GM12878 (cell line): ENCODE data around the gene PCSK5. TPM values are rescaled to one million over a fixed set of nuclear protein-coding genes. Genes with fewer than 3 reads are reported as not detected.

Experiments
- ATAC-seq: fragments of 200-7000 bp; cut with Tn5 transposase; 3 replicates; pipeline ENCODE4 v1.9.1; 2020; ENCODE audit warnings: mild to moderate bottlenecking, moderate library complexity
- BruUV-seq: library from RNA; stranded (reverse); fragments of 400-500 nt; replicated peaks from 2 replicates; lab custom pipeline; 2021; lab: Mats Ljungman, UMichigan
- CTCF ChIA-PET: fragments of 300-600 bp; sonication (Branson Sonifier 250); formaldehyde crosslinking; extraction: SDS; loops from one replicate; lab custom pipeline; 2021; ENCODE audit warnings: inconsistent platforms; lab: Yijun Ruan, JAX
- POLR2A ChIA-PET: fragments of 350-600 bp; formaldehyde crosslinking; extraction: SDS; loops from one replicate; lab custom pipeline; 2021; ENCODE audit warnings: inconsistent platforms; lab: Charles Lee
- RAD21 ChIA-PET: fragments of 300-600 bp; sonication (Branson Sonifier 250); formaldehyde crosslinking; loops from one replicate; lab custom pipeline; 2023; ENCODE audit warnings: antibody characterized with exemption; ENCODE audit not compliant: unreplicated experiment; lab: Charles Lee
- SMC1A ChIA-PET: fragments of 300-600 bp; sonication (Branson Sonifier 250); formaldehyde crosslinking; loops from one replicate; lab custom pipeline; 2023; ENCODE audit not compliant: unreplicated experiment, uncharacterized antibody; lab: Charles Lee
- DNase-seq: peaks from one replicate; pipeline ENCODE4 v3.0.0-alpha.2; 2011; ENCODE audit warnings: low read depth, low spot score
- FAIRE-seq: peaks from 3 replicates; lab custom pipeline; 2011; peaks lifted over from hg19 to GRCh38; lab: Jason Lieb, UNC
- H2AFZ ChIP-seq: 2 replicates; pipeline ENCODE4 v1.6.0; 2011; ENCODE audit warnings: low read depth, low read length, control low read depth; ENCODE audit not compliant: control insufficient read depth
- H3K27ac ChIP-seq: 2 replicates; pipeline ENCODE4 v1.5.1; 2011; ENCODE audit warnings: control low read depth; ENCODE audit not compliant: control insufficient read depth, insufficient read depth
- H3K27me3 ChIP-seq, 2 experiments: replicated peaks in 1 of 2; 2 replicates each; pipeline versions ENCODE4 v1.6.0 to v1.6.1; 2011; ENCODE audit warnings: low read length in 1 of 2; ENCODE audit not compliant: control insufficient read depth in 2 of 2, insufficient read depth in 2 of 2
- H3K36me3 ChIP-seq, 2 experiments: 2 replicates each; pipeline ENCODE4 v1.5.1; 2011; ENCODE audit warnings: low read length in 1 of 2; ENCODE audit not compliant: control insufficient read depth in 2 of 2, insufficient read depth in 2 of 2
- H3K4me1 ChIP-seq: 2 replicates; pipeline ENCODE4 v1.6.1; 2011; ENCODE audit warnings: mild to moderate bottlenecking, low read length, moderate library complexity, mixed read lengths; ENCODE audit not compliant: control insufficient read depth, insufficient read depth
- H3K4me2 ChIP-seq: 2 replicates; pipeline ENCODE4 v1.6.0; 2011; ENCODE audit warnings: control low read depth; ENCODE audit not compliant: control insufficient read depth, insufficient read depth
- H3K4me3 ChIP-seq: fragments of 200-600 bp; sonication (generic); 2 replicates; pipeline ENCODE4 v1.5.1; 2016
- H3K79me2 ChIP-seq: 2 replicates; pipeline ENCODE4 v1.6.0; 2011; ENCODE audit warnings: low read length; ENCODE audit not compliant: control insufficient read depth, insufficient read depth
- H3K9ac ChIP-seq: 2 replicates; pipeline ENCODE4 v1.8.0; 2011; ENCODE audit warnings: low read length, control low read depth, mixed read lengths; ENCODE audit not compliant: control insufficient read depth, insufficient read depth
- H3K9me3 ChIP-seq: replicated peaks from 3 replicates; pipeline ENCODE4 v1.5.1; 2011; ENCODE audit warnings: mild to moderate bottlenecking, low read length; ENCODE audit not compliant: control insufficient read depth, insufficient read depth
- H4K20me1 ChIP-seq: 2 replicates; pipeline ENCODE4 v1.6.0; 2011; ENCODE audit not compliant: control insufficient read depth, insufficient read depth
- ATF2 ChIP-seq: IDR thresholded peaks from 2 replicates; pipeline ENCODE4 v1.6.1; 2012; ENCODE audit warnings: low read length, inconsistent platforms
- ATF7 ChIP-seq: fragments of 450-650 bp; IDR thresholded peaks from 2 replicates; pipeline ENCODE4 v1.6.1; 2016; ENCODE audit warnings: low read depth, mild to moderate bottlenecking
- BHLHE40 ChIP-seq, 2 experiments: fragments of 450-650 bp in 1 of 2; IDR thresholded peaks; 2 replicates each; pipeline ENCODE4 v1.6.1; 2011 to 2017; ENCODE audit warnings: low read depth in 2 of 2, borderline replicate concordance in 1 of 2, improper control_type of control experiment in 1 of 2, low read length in 1 of 2, mild to moderate bottlenecking in 1 of 2
- BMI1 ChIP-seq: fragments of 450-650 bp; IDR thresholded peaks from 2 replicates; pipeline ENCODE4 v1.6.1; 2016; ENCODE audit warnings: mild to moderate bottlenecking, moderate library complexity, borderline replicate concordance
- EP300 ChIP-seq, 2 experiments: fragments of 150-350 bp in 1 of 2; IDR thresholded peaks; 2 replicates each; pipeline ENCODE4 v1.6.1; 2011 to 2012; ENCODE audit warnings: low read depth in 2 of 2, low read length in 2 of 2, borderline replicate concordance in 1 of 2, improper control_type of control experiment in 1 of 2, inconsistent platforms in 1 of 2; ENCODE audit not compliant: control insufficient read depth in 1 of 2
- HDAC6 ChIP-seq: fragments of 200-600 bp; sonication (generic); IDR thresholded peaks from one replicate; pipeline ENCODE4 v1.8.0; 2017; ENCODE audit warnings: antibody characterized with exemption; ENCODE audit not compliant: unreplicated experiment
- POLR2A ChIP-seq: IDR thresholded peaks from 2 replicates; pipeline ENCODE4 v1.6.1; 2011; ENCODE audit warnings: low read depth, mild to moderate bottlenecking, low read length
- PRDM15 ChIP-seq: fragments of 450-650 bp; formaldehyde crosslinking; IDR thresholded peaks from 2 replicates; pipeline ENCODE4 v1.4.0; 2020; ENCODE audit warnings: mild to moderate bottlenecking, moderate library complexity
- RELA ChIP-seq: fragments of 450-650 bp; IDR thresholded peaks from 2 replicates; pipeline ENCODE4 v1.8.0; 2014; ENCODE audit warnings: borderline replicate concordance; ENCODE audit not compliant: partially characterized antibody
- SMAD5 ChIP-seq: IDR thresholded peaks from 2 replicates; pipeline ENCODE4 v1.6.1; 2016; ENCODE audit warnings: antibody characterized with exemption, low read depth
- SRF ChIP-seq, 2 experiments: IDR thresholded peaks; 2 replicates each; pipeline ENCODE4 v1.6.1; 2011; ENCODE audit warnings: low read depth in 2 of 2, low read length in 2 of 2, mild to moderate bottlenecking in 1 of 2, moderate library complexity in 1 of 2
- SUPT20H ChIP-seq: IDR thresholded peaks from 2 replicates; pipeline ENCODE4 v1.6.1; 2011; ENCODE audit warnings: low read depth, mild to moderate bottlenecking, low read length, moderate library complexity, borderline replicate concordance; ENCODE audit not compliant: control insufficient read depth
- TAF1 ChIP-seq: IDR thresholded peaks from 2 replicates; pipeline ENCODE4 v1.6.1; 2011; ENCODE audit warnings: mild to moderate bottlenecking, low read depth, low read length, borderline replicate concordance
- ZBTB33 ChIP-seq: fragments of 450-650 bp; IDR thresholded peaks from 2 replicates; pipeline ENCODE4 v1.6.1; 2017; ENCODE audit warnings: mild to moderate bottlenecking
- in situ Hi-C: fragments of 300-500 bp; cut with MboI; formaldehyde crosslinking; loops from 9 replicates; pipeline ENCODE4 v1.14.3; 2018; ENCODE audit warnings: mixed read lengths
- intact Hi-C: fragments of 100-400 bp; cut with micrococcal nuclease; formaldehyde crosslinking; loops from one replicate; pipeline ENCODE4 v1.14.2; 2022; ENCODE audit not compliant: unreplicated experiment
- polyA plus RNA-seq, 11 experiments: library from polyadenylated mRNA; depleted of rRNA in 4 of 11; unstranded in 6 of 11; stranded (reverse) in 5 of 11; fragments of >200 nt; fragmentation: Nextera tagmentation in 4 of 11; fragmentation: Illumina TruSeq in 1 of 11; extraction: Ambion mirVana in 4 of 11; extraction: Trizol in 1 of 11; gene quantifications; 1 replicate in 1 of 11; 2 replicates in 10 of 11; pipeline versions ENCODE4 v1.2.1 to v1.2.3, GENCODE V29; 2011 to 2016; ENCODE audit warnings: inconsistent platforms in 2 of 11, missing spikeins in 2 of 11, low read depth in 1 of 11
- total RNA-seq, 4 experiments: library from RNA; depleted of rRNA in 3 of 4; stranded (reverse); fragments of >200 nt in 3 of 4; fragmentation: Illumina TruSeq in 1 of 4; extraction: Trizol in 1 of 4; gene quantifications; 2 replicates each; pipeline versions ENCODE4 v1.2.1 to v1.2.3, GENCODE V29; 2013 to 2021

PCSK5 gene
- total and polyA plus RNA-seq, 10 of the 15 experiments (the other 5 are each of a cell fraction or from before 2014, with no cell fraction given) = 0.01 to 0.13 (median 0.04) TPM; not detected in 3

- TF ChIP-seq BHLHE40 (IDR thresholded peaks at IDR 0.05; ENCODE audit: borderline replicate concordance in 1 of 2, low read depth in 2 of 2, low read length in 1 of 2) (no peak), HDAC6 (no peak), SUPT20H (no peak), POLR2A (no peak), TAF1 (no peak), SRF (IDR thresholded peaks at IDR 0.05; ENCODE audit: low read depth in 2 of 2, low read length in 2 of 2) (no peak), RELA (no peak), EP300 (IDR thresholded peaks at IDR 0.05; ENCODE audit: borderline replicate concordance in 1 of 2, control insufficient read depth in 1 of 2, low read depth in 2 of 2, low read length in 2 of 2) (no peak), ZBTB33 (no peak)
- TF ChIP-seq, all 136 proteins: peak for 0
Measured at GRCh38 chr9:76374783-76375559, 484.5 kb downstream of the PCSK5 start (continued).

GRCh38 chr9:76377791-76378190, 487.3 kb downstream of the PCSK5 start:
- Histone ChIP-seq H3K9ac (no peak overlapping the region), H3K79me2 (no peaks in the 10 kb centered on the region), H3K4me3 (no peak overlapping the region), H3K4me2 (no peak overlapping the region)
- in situ Hi-C loops = no loop called here
- RAD21 ChIA-PET = no interaction called here
- TF ChIP-seq BMI1 = no peak
- no peak for TF ChIP-seq SMAD5
- no peak for TF ChIP-seq ATF2
- TF ChIP-seq ATF7 = no peak
- TF ChIP-seq PRDM15 (CRISPR knock-in tag) = no peak
- TF ChIP-seq, all 136 proteins: peak for 0
- Histone ChIP-seq H3K36me3 (no peaks in the 10 kb centered on the region), H3K27ac (no peak overlapping the region), H4K20me1 (no peaks in the 10 kb centered on the region), H3K4me1 (peaks cover 6% of the 10 kb centered on the region), H2AFZ (no peak overlapping the region), H3K9me3 (no peaks in the 10 kb centered on the region), H3K27me3 (no peaks in the 10 kb centered on the region)
- intact Hi-C loops = no loop called here
- DNase-seq = no peak
- POLR2A ChIA-PET = no interaction called here
- BruUV-seq = no TSS peak
- SMC1A ChIA-PET = interaction anchor here (1.2 to 1.3 kb wide), 2 partner anchors 8 to 16 kb away, joined by 3 to 4 read pairs; no protein-coding TSS in a partner anchor
- FAIRE-seq = no peak
- CTCF ChIA-PET = interaction anchor here (0.9 kb wide), 1 partner anchor 42 kb away, joined by 3 read pairs; no protein-coding TSS in a partner anchor
- no peak for ATAC-seq
